IPS-18a (cell line): ENCODE measurements around the gene SAP30L.

Experiments
- H3K27ac ChIP-seq: one replicate; pipeline ENCODE4 v1.5.1; 2013; ENCODE audit warnings: low read length
- H3K27me3 ChIP-seq: one replicate; pipeline ENCODE4 v1.6.1; 2013; ENCODE audit warnings: mild to moderate bottlenecking, low read length; ENCODE audit not compliant: control insufficient read depth, insufficient read depth
- H3K36me3 ChIP-seq: one replicate; pipeline ENCODE4 v1.6.1; 2013; ENCODE audit warnings: low read depth, low read length; ENCODE audit not compliant: control insufficient read depth
- H3K4me1 ChIP-seq: one replicate; pipeline ENCODE4 v1.6.1; 2013; ENCODE audit warnings: low read depth, low read length; ENCODE audit not compliant: control insufficient read depth
- H3K4me3 ChIP-seq: one replicate; pipeline ENCODE4 v1.5.1; 2013; ENCODE audit warnings: low read length
- H3K9ac ChIP-seq: one replicate; pipeline ENCODE4 v1.6.1; 2013; ENCODE audit warnings: mild to moderate bottlenecking, low read length, moderate library complexity
- H3K9me3 ChIP-seq: one replicate; pipeline ENCODE4 v1.6.1; 2013; ENCODE audit warnings: low read depth, low read length; ENCODE audit not compliant: control insufficient read depth

Gene SAP30L

GRCh38 chr5:154485850-154486426 is 40.1 kb downstream of the SAP30L start:
- H3K36me3 ChIP-seq: no peaks in the 10 kb centered on the region
- H3K9me3 ChIP-seq: no peaks in the 10 kb centered on the region
- peaks cover 20% of the 10 kb centered on the region for H3K4me1 ChIP-seq
- H3K4me3 ChIP-seq: no peak overlapping the region
- no peak overlapping the region for H3K9ac ChIP-seq
- peaks cover 87% of the 10 kb centered on the region for H3K27me3 ChIP-seq
- H3K27ac ChIP-seq: no peak overlapping the region

DNA sequence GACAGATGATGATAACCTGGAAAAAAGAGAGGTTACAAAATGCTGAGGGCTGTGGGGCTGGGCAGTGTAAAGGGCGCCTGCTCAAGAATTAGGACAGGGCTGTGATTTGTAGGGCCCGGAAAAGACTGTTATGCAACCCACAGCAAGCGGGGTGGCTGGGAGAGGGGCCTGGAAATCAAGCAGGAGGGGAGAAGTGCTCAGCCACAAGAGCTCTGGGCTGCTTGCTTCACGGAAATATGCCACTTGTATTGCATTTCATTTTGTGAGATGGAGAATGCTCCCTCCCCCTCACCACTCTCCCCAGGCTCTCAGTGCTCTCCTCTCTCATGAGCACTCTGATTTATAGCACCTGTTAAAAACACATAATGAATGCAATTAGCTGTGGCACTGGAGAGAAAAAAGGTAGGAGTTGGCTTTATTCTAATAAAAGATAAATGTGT is 40.6 kb downstream of the SAP30L start:
- Histone ChIP-seq H3K9me3 (no peaks in the 10 kb centered on the region), H3K27me3 (peaks cover 82% of the 10 kb centered on the region), H3K4me1 (peaks cover 20% of the 10 kb centered on the region), H3K27ac (no peak overlapping the region), H3K36me3 (no peaks in the 10 kb centered on the region), H3K9ac (no peak overlapping the region), H3K4me3 (no peak overlapping the region)

GRCh38 chr5:154487541-154487940 is 41.7 kb downstream of the SAP30L start:
- Histone ChIP-seq H3K36me3 (no peaks in the 10 kb centered on the region), H3K9ac (no peak overlapping the region), H3K27ac (no peak overlapping the region), H3K4me1 (peaks cover 12% of the 10 kb centered on the region), H3K9me3 (no peaks in the 10 kb centered on the region), H3K27me3 (peaks cover 78% of the 10 kb centered on the region), H3K4me3 (no peak overlapping the region)

- no peak overlapping the region for H3K4me3 ChIP-seq
- no peaks in the 10 kb centered on the region for H3K4me1 ChIP-seq
- H3K36me3 ChIP-seq: no peaks in the 10 kb centered on the region
- no peak overlapping the region for H3K9ac ChIP-seq
- H3K27ac ChIP-seq: no peak overlapping the region
- peaks cover 58% of the 10 kb centered on the region for H3K27me3 ChIP-seq
- no peaks in the 10 kb centered on the region for H3K9me3 ChIP-seq
Observed at GRCh38 chr5:154491941-154492340, 46.1 kb downstream of the SAP30L start.

GRCh38 chr5:154493274-154493673 is 47.5 kb downstream of the SAP30L start:
- H3K4me3 ChIP-seq: no peak overlapping the region
- no peaks in the 10 kb centered on the region for H3K9me3 ChIP-seq
- no peaks in the 10 kb centered on the region for H3K36me3 ChIP-seq
- H3K4me1 ChIP-seq: no peaks in the 10 kb centered on the region
- no peak overlapping the region for H3K9ac ChIP-seq
- H3K27me3 ChIP-seq: peaks cover 45% of the 10 kb centered on the region
- H3K27ac ChIP-seq: no peak overlapping the region

DNA sequence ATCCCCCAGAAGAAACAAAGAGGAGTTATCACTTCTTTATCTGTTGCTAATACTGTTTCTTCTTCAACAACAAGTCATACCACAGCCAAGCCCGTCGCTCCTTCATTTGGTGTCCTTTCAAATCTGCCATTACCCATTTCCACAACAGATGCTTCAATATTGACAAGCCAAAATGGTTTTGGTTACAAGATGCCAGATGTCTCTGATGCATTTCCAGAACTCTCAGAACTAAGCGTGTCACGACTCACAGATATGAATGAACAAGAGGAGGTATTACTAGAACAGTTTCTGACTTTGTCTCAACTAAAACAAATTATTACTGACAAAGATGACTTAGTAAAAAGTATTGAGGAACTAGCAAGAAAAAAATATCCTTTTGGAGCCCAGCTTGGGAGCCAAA is 48.2 kb downstream of the SAP30L start:
- H3K36me3 ChIP-seq: no peaks in the 10 kb centered on the region
- H3K9me3 ChIP-seq: no peaks in the 10 kb centered on the region
- H3K27me3 ChIP-seq: peaks cover 38% of the 10 kb centered on the region
- H3K4me1 ChIP-seq: no peaks in the 10 kb centered on the region
- no peak overlapping the region for H3K4me3 ChIP-seq
- H3K27ac ChIP-seq: no peak overlapping the region
- no peak overlapping the region for H3K9ac ChIP-seq

- H3K27me3 ChIP-seq: peaks cover 16% of the 10 kb centered on the region
- H3K9ac ChIP-seq: no peak overlapping the region
- H3K4me3 ChIP-seq: no peak overlapping the region
- H3K27ac ChIP-seq: no peak overlapping the region
- no peaks in the 10 kb centered on the region for H3K9me3 ChIP-seq
- no peaks in the 10 kb centered on the region for H3K4me1 ChIP-seq
- no peaks in the 10 kb centered on the region for H3K36me3 ChIP-seq
Observed at GRCh38 chr5:154498591-154498990, 52.8 kb downstream of the SAP30L start.

DNA sequence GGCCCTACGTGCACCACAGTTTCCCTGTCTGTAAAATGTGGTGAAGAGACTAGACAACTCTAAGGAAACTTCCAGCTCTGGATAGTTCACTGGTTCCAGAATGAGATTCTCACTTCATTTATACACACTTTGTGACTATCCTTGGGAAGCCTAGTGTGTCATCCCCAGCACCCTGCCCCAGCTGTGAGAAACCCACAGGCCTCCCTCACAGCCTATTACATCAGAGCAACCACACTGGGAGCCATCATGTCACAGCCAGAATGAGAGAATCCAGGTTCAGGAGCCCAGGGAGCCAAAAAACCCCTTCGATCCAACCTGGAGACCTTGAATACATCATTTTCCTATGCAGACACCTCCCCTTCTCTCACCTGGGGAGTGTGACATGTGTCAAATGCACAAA is 53.2 kb downstream of the SAP30L start:
- no peak overlapping the region for H3K4me3 ChIP-seq
- no peaks in the 10 kb centered on the region for H3K36me3 ChIP-seq
- H3K9ac ChIP-seq: no peak overlapping the region

GRCh38 chr5:154501566-154501965 is 55.8 kb downstream of the SAP30L start:
- Histone ChIP-seq H3K27ac (no peak overlapping the region), H3K27me3 (no peaks in the 10 kb centered on the region), H3K9me3 (no peaks in the 10 kb centered on the region), H3K4me3 (no peak overlapping the region), H3K4me1 (no peaks in the 10 kb centered on the region), H3K36me3 (no peaks in the 10 kb centered on the region), H3K9ac (no peak overlapping the region)

More for the DNA sequence above, 53.2 kb downstream of the SAP30L start:
- peaks cover 12% of the 10 kb centered on the region for H3K27me3 ChIP-seq
- H3K27ac ChIP-seq: no peak overlapping the region
- H3K4me1 ChIP-seq: no peaks in the 10 kb centered on the region
- H3K9me3 ChIP-seq: no peaks in the 10 kb centered on the region

DNA sequence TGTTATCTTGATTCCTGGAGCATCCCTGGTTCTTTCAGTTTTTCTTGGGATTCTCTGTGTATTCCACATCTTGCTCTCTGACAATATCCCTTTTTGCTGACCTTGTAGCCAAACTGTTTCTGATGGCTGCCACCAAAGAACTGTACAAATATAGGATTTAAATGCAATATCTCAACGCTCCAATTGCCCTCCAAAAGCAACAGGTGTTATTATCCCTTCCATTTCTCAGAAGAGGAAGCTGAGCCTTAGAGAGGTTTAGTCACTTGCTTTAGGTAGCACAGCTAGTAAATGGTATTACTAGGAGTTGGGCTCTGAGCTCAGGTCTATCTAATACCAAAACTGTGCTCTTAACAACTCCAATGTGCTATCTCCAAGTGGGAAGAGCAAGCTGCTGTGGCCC is 56.4 kb downstream of the SAP30L start:
- no peaks in the 10 kb centered on the region for H3K27me3 ChIP-seq
- H3K36me3 ChIP-seq: no peaks in the 10 kb centered on the region
- no peak overlapping the region for H3K27ac ChIP-seq
- no peaks in the 10 kb centered on the region for H3K9me3 ChIP-seq
- no peak overlapping the region for H3K4me3 ChIP-seq
- H3K9ac ChIP-seq: no peak overlapping the region
- H3K4me1 ChIP-seq: no peaks in the 10 kb centered on the region

DNA sequence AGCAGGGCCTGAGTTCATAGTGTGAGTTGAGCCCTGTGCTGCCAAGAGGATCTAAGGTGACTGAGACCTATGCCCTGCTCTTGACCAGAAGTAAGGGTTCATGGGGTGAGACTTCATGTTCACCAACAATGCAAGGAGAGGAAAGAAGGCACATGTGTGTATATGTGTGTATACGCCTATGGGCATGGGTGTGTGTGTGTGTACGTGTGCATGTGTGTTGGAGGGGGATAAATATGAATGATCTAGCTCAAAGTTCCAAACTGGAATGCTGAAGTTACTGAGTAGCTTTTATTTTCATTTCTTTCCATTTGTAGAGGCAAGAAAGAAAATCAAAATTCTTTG is 57.9 kb downstream of the SAP30L start:
- H3K4me1 ChIP-seq: no peaks in the 10 kb centered on the region
- no peak overlapping the region for H3K9ac ChIP-seq
- no peaks in the 10 kb centered on the region for H3K27me3 ChIP-seq
- no peak overlapping the region for H3K27ac ChIP-seq
- no peaks in the 10 kb centered on the region for H3K36me3 ChIP-seq
- no peak overlapping the region for H3K4me3 ChIP-seq
- H3K9me3 ChIP-seq: no peaks in the 10 kb centered on the region

- H3K9me3 ChIP-seq: no peaks in the 10 kb centered on the region
- H3K4me3 ChIP-seq: no peak overlapping the region
- no peak overlapping the region for H3K27ac ChIP-seq
- no peaks in the 10 kb centered on the region for H3K36me3 ChIP-seq
- H3K4me1 ChIP-seq: no peaks in the 10 kb centered on the region
- no peak overlapping the region for H3K9ac ChIP-seq
- no peaks in the 10 kb centered on the region for H3K27me3 ChIP-seq
Observed at GRCh38 chr5:154505567-154505966, 59.8 kb downstream of the SAP30L start.
